B cell (primary cell): Measurements from ENCODE around the gene WWP2. TPM values are rescaled to one million over a fixed set of nuclear protein-coding genes. Genes with fewer than 3 reads are reported as not detected.

Experiments used
- ATAC-seq: fragments of 200-7000 bp; cut with Tn5 transposase; one replicate; pipeline ENCODE4 v1.10.0; 2021; ENCODE audit warnings: low read depth, mild to moderate bottlenecking, moderate number of reproducible peaks, moderate library complexity
- CTCF ChIA-PET: fragments of 350-600 bp; sonication (Branson Sonifier 250); formaldehyde crosslinking; loops from one replicate; lab custom pipeline; 2021; ENCODE audit warnings: antibody characterized with exemption, inconsistent platforms; lab: Charles Lee
- POLR2A ChIA-PET: fragments of 350-600 bp; sonication (Branson Sonifier 250); formaldehyde crosslinking; loops from one replicate; lab custom pipeline; 2021; ENCODE audit warnings: antibody characterized with exemption; lab: Charles Lee
- DNase-seq: peaks from one replicate; pipeline ENCODE4 v3.0.0; 2013
- H2AFZ ChIP-seq: 2 replicates; pipeline ENCODE4 v1.6.1; 2012; ENCODE audit warnings: mild to moderate bottlenecking, low read depth, low read length; ENCODE audit not compliant: insufficient read depth, poor library complexity, severe bottlenecking
- H3K27ac ChIP-seq, 2 donors: 1 replicate in 1 of 2; 2 replicates in 1 of 2; pipeline ENCODE4 v1.5.1; 2012 to 2013; ENCODE audit warnings: low read length in 2 of 2, mild to moderate bottlenecking in 2 of 2, moderate library complexity in 1 of 2
- H3K27me3 ChIP-seq, 4 experiments: fragments of 200-600 bp in 1 of 4; sonication (generic) in 1 of 4; replicated peaks in 1 of 4; 1 replicate in 2 of 4; 2 replicates in 2 of 4; pipeline versions ENCODE4 v1.6.1 to v1.7.0; 2013 to 2016; ENCODE audit warnings: low read length in 3 of 4, mild to moderate bottlenecking in 2 of 4, mixed read lengths in 1 of 4, moderate library complexity in 1 of 4; ENCODE audit not compliant: insufficient read depth in 4 of 4, control insufficient read depth in 3 of 4; ENCODE audit errors: control extremely low read depth in 1 of 4
- H3K36me3 ChIP-seq, 2 experiments: replicated peaks in 1 of 2; 1 replicate in 1 of 2; 2 replicates in 1 of 2; pipeline versions ENCODE4 v1.6.1 to v1.7.1; 2013; ENCODE audit warnings: low read length in 1 of 2; ENCODE audit not compliant: insufficient read depth in 2 of 2, control insufficient read depth in 1 of 2; ENCODE audit errors: control extremely low read depth in 1 of 2, extremely low read depth in 1 of 2
- H3K4me1 ChIP-seq, 2 donors: fragments of 200-600 bp in 1 of 2; sonication (generic) in 1 of 2; 1 replicate in 1 of 2; 2 replicates in 1 of 2; pipeline versions ENCODE4 v1.5.1 to v1.6.1; 2013 to 2017; ENCODE audit warnings: low read length in 2 of 2; ENCODE audit not compliant: control insufficient read depth in 2 of 2, insufficient read depth in 2 of 2
- H3K4me2 ChIP-seq: replicated peaks from 2 replicates; pipeline ENCODE3; 2012; ENCODE audit warnings: mild to moderate bottlenecking, low read depth, low read length; ENCODE audit not compliant: poor library complexity, severe bottlenecking
- H3K4me3 ChIP-seq, 5 experiments: fragments of 200-600 bp in 1 of 5; sonication (generic) in 1 of 5; 1 replicate in 3 of 5; 2 replicates in 2 of 5; pipeline versions ENCODE4 v1.5.1 to v1.7.0; 2011 to 2016; ENCODE audit warnings: low read length in 4 of 5, mild to moderate bottlenecking in 4 of 5, low read depth in 2 of 5, control low read depth in 1 of 5, moderate library complexity in 1 of 5; ENCODE audit not compliant: insufficient read depth in 1 of 5; ENCODE audit errors: control extremely low read depth in 1 of 5, extremely low read depth in 1 of 5
- H3K79me2 ChIP-seq: fragments of 200-600 bp; sonication (generic); one replicate; pipeline ENCODE4 v1.6.0; 2016; ENCODE audit warnings: low read length; ENCODE audit not compliant: control insufficient read depth, insufficient read depth
- H3K9ac ChIP-seq: fragments of 200-600 bp; sonication (generic); 2 replicates; pipeline ENCODE4 v1.6.1; 2017; ENCODE audit warnings: mild to moderate bottlenecking, low read length, moderate library complexity
- H3K9me3 ChIP-seq, 3 donors: one replicate each; pipeline versions ENCODE4 v1.6.1 to v1.7.1; 2013; ENCODE audit warnings: low read length in 2 of 3; ENCODE audit not compliant: control insufficient read depth in 2 of 3, insufficient read depth in 1 of 3; ENCODE audit errors: control extremely low read depth in 1 of 3
- H4K20me1 ChIP-seq: 2 replicates; pipeline ENCODE4 v1.6.0; 2012; ENCODE audit warnings: mild to moderate bottlenecking, low read length; ENCODE audit not compliant: insufficient read depth, control insufficient read depth, poor library complexity, severe bottlenecking
- H3K27ac Mint-ChIP-seq: one replicate; pipeline ENCODE4 v1.8.0; 2021; ENCODE audit warnings: mixed read lengths
- H3K27me3 Mint-ChIP-seq: one replicate; pipeline ENCODE4 v1.8.0; 2021; ENCODE audit warnings: mixed read lengths
- H3K4me1 Mint-ChIP-seq: one replicate; pipeline ENCODE4 v1.8.0; 2021; ENCODE audit warnings: mixed read lengths
- H3K4me3 Mint-ChIP-seq: one replicate; pipeline ENCODE4 v1.8.0; 2021; ENCODE audit warnings: mixed read lengths
- H3K9me3 Mint-ChIP-seq: one replicate; pipeline ENCODE4 v1.8.0; 2022; ENCODE audit warnings: mixed read lengths; ENCODE audit not compliant: insufficient read depth
- CTCF ChIP-seq: fragments of 200-600 bp; IDR thresholded peaks from one replicate; pipeline ENCODE4 v1.8.0; 2022; ENCODE audit warnings: antibody characterized with exemption, mild to moderate bottlenecking
- EZH2 ChIP-seq: IDR thresholded peaks from 2 replicates; pipeline ENCODE4 v1.6.1; 2012; ENCODE audit warnings: borderline replicate concordance, low read depth, mild to moderate bottlenecking, moderate library complexity, low read length; ENCODE audit not compliant: insufficient read depth, poor library complexity, severe bottlenecking
- WGBS: methylation state at CpG from one replicate; pipeline ENCODE4 v1.1.5; 2013; ENCODE audit warnings: missing lambda C conversion rate; ENCODE audit not compliant: insufficient coverage; 5-methylcytosine and 5-hydroxymethylcytosine counted together
- intact Hi-C: fragments of 100-400 bp; cut with micrococcal nuclease; formaldehyde crosslinking; loops from one replicate; pipeline ENCODE4 v1.10.0; 2022
- polyA plus RNA-seq: library from polyadenylated mRNA; depleted of rRNA; stranded (reverse); fragments of >200 nt; gene quantifications from 2 replicates; pipeline ENCODE4 v1.2.3, GENCODE V29; 2012
- total RNA-seq, 2 donors: library from RNA; stranded (reverse); fragments of 120-200 nt in 1 of 2; gene quantifications; 1 replicate in 1 of 2; 2 replicates in 1 of 2; pipeline versions ENCODE4 v1.2.3 to v1.2.4, GENCODE V29; 2013 to 2022

Gene WWP2
- total and polyA plus RNA-seq, 2 donors (not counting 1 experiment from before 2014, with no cell fraction given), result 33.4 to 105 TPM

GRCh38 chr16:69831212-69832123 lies 69.3 kb downstream of the WWP2 start:
- intact Hi-C loops, result no loop called here

More at GRCh38 chr16:69831212-69832123, 69.3 kb downstream of the WWP2 start:
- H4K20me1 ChIP-seq, result no peaks in the 10 kb centered on the region
- Mint-ChIP-seq H3K4me3 (no peak overlapping the region), H3K27me3 (no peaks in the 10 kb centered on the region), H3K27ac (no peak overlapping the region), H3K4me1 (no peaks in the 10 kb centered on the region), H3K9me3 (no peaks in the 10 kb centered on the region)
- WGBS, result 100% methylated on average over 7 of the region's 13 CpGs
- ATAC-seq (no peak), DNase-seq (no peak)
- no peak for TF ChIP-seq CTCF
- TF ChIP-seq EZH2, result no peak
- H3K9me3 ChIP-seq, result no peaks in the 10 kb centered on the region
- no peaks in the 10 kb centered on the region for H3K79me2 ChIP-seq
- H3K4me1 ChIP-seq, result no peaks in the 10 kb centered on the region
- H3K27ac ChIP-seq, result no peak overlapping the region
- ChIA-PET POLR2A (no interaction called here), CTCF (no interaction called here)
- no peak overlapping the region for H3K9ac ChIP-seq
- no peak overlapping the region for H3K4me3 ChIP-seq
- H3K4me2 ChIP-seq, result no peak overlapping the region
- H2AFZ ChIP-seq, result no peak overlapping the region
- no peaks in the 10 kb centered on the region for H3K27me3 ChIP-seq
- H3K36me3 ChIP-seq, result peaks cover 4 to 18% of the 10 kb centered on the region in 2 experiments
